Activated naive CD8-positive, alpha-beta T cell treated with anti-CD3 and anti-CD28 coated beads, Interleukin-2, amount 50 U/mL, for 24 hours (primary cell): ENCODE measurements around the gene MAP2K7.
"Not testable (repeated sequence)": the region's sequence is repeated elsewhere in the genome, so short reads cannot be mapped to it uniquely, and the experiment has no call there.

ENCODE experiments used
- ATAC-seq: fragments of 150-1000 bp; cut with Tn5 transposase; one replicate; pipeline ENCODE4 v1.10.0; 2021
- DNase-seq: peaks from one replicate; pipeline ENCODE4 v3.0.0; 2021
- H3K27ac Mint-ChIP-seq: one replicate; pipeline ENCODE4 v1.8.0; 2021; ENCODE audit warnings: mild to moderate bottlenecking, mixed read lengths
- H3K27me3 Mint-ChIP-seq: one replicate; pipeline ENCODE4 v1.8.0; 2021; ENCODE audit warnings: mixed read lengths
- H3K36me3 Mint-ChIP-seq: one replicate; pipeline ENCODE4 v1.8.0; 2021; ENCODE audit warnings: low read depth, mixed read lengths
- H3K4me1 Mint-ChIP-seq: one replicate; pipeline ENCODE4 v1.8.0; 2021; ENCODE audit warnings: mixed read lengths
- H3K4me3 Mint-ChIP-seq: one replicate; pipeline ENCODE4 v1.8.0; 2021; ENCODE audit warnings: mild to moderate bottlenecking, moderate library complexity, mixed read lengths
- H3K9me3 Mint-ChIP-seq: one replicate; pipeline ENCODE4 v1.8.0; 2021; ENCODE audit warnings: mixed read lengths

MAP2K7 gene

DNA sequence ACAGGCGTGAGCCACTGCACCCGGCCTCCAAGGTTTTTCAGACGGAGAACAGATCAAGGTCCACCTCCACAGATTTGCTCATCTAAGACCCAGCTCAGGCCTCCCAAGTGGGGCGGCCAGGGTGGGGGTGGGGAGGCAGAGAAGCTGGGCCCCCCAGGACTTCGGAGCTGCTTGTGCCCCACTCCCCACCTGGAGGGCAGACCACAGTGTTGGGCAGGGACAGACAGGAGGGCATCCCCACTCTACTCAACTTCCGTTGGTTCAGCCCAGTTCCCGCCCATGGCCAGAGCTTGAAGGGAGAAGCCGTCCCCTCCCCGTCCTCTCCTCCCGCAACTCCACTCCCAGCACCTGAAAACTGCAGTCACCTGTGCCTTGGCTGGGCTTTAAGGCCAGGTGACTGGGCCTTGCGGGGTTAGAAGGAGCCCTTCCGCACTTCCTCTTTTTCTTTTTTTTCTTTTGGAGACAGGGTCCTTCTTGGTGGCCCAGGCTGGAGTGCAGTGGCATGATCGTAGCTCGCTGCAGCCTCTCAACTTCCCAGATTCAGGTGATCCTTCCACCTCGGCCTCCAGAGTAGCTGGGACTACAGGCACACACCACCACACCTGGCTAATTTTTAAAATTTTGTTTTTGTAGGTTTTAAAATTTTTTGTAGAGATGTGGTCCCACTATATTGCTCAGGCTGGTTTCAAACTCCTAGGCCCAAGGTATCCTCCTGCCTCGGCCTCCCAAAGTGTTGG is 16.1 kb upstream of the MAP2K7 start:
- ATAC-seq: no peak
- peaks cover 17% of the 10 kb centered on the region for H3K27me3 Mint-ChIP-seq
- no peaks in the 10 kb centered on the region for H3K4me1 Mint-ChIP-seq
- H3K9me3 Mint-ChIP-seq: no peaks in the 10 kb centered on the region
- no peak overlapping the region for H3K4me3 Mint-ChIP-seq
- no peak overlapping the region for H3K27ac Mint-ChIP-seq
- H3K36me3 Mint-ChIP-seq: no peaks in the 10 kb centered on the region
- DNase-seq: no peak

DNA sequence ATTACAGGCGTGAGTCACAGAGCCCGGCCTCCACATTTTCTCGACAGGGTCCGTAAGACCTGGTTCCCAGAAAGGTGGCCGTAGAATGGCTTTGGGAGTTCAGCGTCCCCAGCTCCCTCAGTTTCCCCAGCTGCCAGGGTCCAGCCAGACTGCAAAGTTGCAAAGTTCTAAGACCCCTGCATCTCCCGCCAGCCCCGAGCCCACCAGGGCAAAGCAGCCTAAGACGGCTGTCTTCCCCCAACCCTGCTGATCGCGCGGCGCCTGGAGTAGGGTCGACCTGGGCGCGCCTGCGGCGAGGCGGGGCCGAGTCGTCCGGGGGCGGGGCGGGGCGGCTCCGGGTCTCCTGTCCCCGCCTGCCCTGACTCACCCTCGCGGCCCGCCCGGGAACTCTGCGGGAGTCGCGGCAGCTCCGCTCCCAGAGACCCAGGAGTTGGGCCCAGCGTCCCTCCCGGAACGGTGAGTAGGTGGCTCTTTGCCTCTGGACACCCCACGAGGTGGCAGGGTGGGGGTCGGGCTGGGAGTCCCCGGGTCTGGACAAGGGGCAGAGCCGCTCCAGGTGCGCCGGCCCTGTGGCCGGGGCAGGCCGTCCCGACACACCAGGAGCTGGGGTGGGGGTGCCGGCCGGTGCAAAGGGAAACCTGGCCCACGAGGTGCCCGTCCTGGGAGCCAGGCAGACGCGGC is 15.4 kb upstream of the MAP2K7 start, which contains the start of gene LRRC8E:
LRRC8E (plus strand) TSS at position 366 of the 681 bp plus-strand sequence. CDS start 7,094 bp downstream, outside the sequence.
- Mint-ChIP-seq H3K27me3 (peaks cover 18% of the 10 kb centered on the region), H3K36me3 (no peaks in the 10 kb centered on the region), H3K4me1 (peaks cover under 1% of the 10 kb centered on the region), H3K4me3 (no peak within 1 kb of the TSS), H3K27ac (no peak within 1 kb of the TSS), H3K9me3 (no peaks in the 10 kb centered on the region)
- DNase-seq (peak; percentile 64), ATAC-seq (peak; percentile 88)

GRCh38 chr19:7888826-7889217 is 14.9 kb upstream of the MAP2K7 start:
- ATAC-seq: no peak
- no peak for DNase-seq
- H3K4me1 Mint-ChIP-seq: peaks cover 6% of the 10 kb centered on the region
- H3K9me3 Mint-ChIP-seq: no peaks in the 10 kb centered on the region
- H3K27me3 Mint-ChIP-seq: peaks cover 19% of the 10 kb centered on the region
- H3K4me3 Mint-ChIP-seq: no peak overlapping the region
- H3K27ac Mint-ChIP-seq: no peak overlapping the region
- no peaks in the 10 kb centered on the region for H3K36me3 Mint-ChIP-seq

GRCh38 chr19:7893362-7894101 is 10.1 kb upstream of the MAP2K7 start:
- ATAC-seq: peak; percentile 69
- Mint-ChIP-seq H3K4me1 (peaks cover 12% of the 10 kb centered on the region), H3K27me3 (peaks cover 27% of the 10 kb centered on the region)
- not testable (repeated sequence) for H3K9me3 Mint-ChIP-seq, H3K4me3 Mint-ChIP-seq, H3K27ac Mint-ChIP-seq, DNase-seq, H3K36me3 Mint-ChIP-seq

DNA sequence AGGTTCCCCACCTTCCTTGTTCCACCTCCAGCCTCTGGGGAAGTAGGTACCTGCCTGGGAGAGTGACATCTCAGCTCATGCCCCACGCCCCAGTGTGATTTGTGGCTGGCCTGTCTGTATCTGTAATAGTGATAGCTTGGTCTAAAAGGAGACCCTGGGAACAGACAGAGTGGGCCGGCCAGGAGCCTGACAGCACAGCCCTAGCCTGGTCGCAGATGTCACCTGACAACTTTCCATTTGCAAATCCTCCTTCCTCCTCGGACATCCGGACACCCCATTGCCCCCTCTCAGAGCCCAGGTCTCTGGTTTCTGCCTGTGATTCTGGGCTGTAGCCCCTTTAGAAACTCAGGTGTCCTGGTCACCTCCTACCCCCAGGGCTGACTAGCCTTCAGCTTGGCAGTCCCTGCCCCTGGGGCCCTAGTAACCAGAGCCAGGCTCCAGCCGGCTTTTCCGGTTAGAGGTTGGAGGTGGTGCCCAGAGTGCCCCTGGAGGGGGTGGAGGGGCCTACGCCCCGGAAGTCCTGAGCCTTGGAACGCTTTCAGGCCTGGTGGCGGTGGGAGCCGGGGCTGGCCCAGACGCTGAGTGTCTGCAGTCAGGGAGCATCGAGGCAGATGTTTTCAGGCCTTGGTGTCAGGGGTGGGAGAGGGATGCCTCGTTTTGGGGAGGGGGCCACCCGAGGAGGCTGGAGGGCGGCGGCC is 8.9 kb upstream of the MAP2K7 start:
- no peak for ATAC-seq
- Mint-ChIP-seq H3K9me3 (no peaks in the 10 kb centered on the region), H3K27ac (no peak overlapping the region), H3K4me3 (no peak overlapping the region), H3K4me1 (peaks cover 12% of the 10 kb centered on the region), H3K27me3 (peaks cover 17% of the 10 kb centered on the region), H3K36me3 (no peaks in the 10 kb centered on the region)
- no peak for DNase-seq

DNA sequence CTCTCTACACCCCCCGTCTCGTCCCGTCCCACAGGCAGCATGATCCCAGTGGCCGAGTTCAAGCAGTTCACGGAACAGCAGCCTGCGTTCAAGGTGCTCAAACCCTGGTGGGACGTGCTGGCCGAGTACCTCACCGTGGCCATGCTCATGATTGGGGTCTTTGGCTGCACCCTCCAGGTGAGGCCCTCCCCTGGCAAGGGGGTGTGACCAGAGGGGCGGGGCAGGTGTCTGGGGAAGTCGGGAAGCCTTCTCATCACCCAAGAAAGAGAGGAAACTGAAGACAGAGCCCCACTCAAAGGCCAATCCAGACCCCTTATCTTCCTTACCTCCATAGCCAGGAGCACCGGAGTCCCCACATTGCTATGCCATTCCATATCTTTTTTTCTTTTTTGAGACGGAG is 8.1 kb upstream of the MAP2K7 start:
- Mint-ChIP-seq H3K9me3 (no peaks in the 10 kb centered on the region), H3K27ac (no peak overlapping the region), H3K27me3 (peaks cover 14% of the 10 kb centered on the region), H3K36me3 (no peaks in the 10 kb centered on the region), H3K4me3 (no peak overlapping the region), H3K4me1 (peaks cover 12% of the 10 kb centered on the region)
- ATAC-seq (no peak), DNase-seq (no peak)

- no peak for DNase-seq
- peaks cover 10% of the 10 kb centered on the region for H3K27me3 Mint-ChIP-seq
- no peak for ATAC-seq
- H3K27ac Mint-ChIP-seq: no peak overlapping the region
- H3K4me1 Mint-ChIP-seq: peaks cover 15% of the 10 kb centered on the region
- no peaks in the 10 kb centered on the region for H3K36me3 Mint-ChIP-seq
- no peak overlapping the region for H3K4me3 Mint-ChIP-seq
- no peaks in the 10 kb centered on the region for H3K9me3 Mint-ChIP-seq
Measured at GRCh38 chr19:7897292-7897691, 6.4 kb upstream of the MAP2K7 start.

DNA sequence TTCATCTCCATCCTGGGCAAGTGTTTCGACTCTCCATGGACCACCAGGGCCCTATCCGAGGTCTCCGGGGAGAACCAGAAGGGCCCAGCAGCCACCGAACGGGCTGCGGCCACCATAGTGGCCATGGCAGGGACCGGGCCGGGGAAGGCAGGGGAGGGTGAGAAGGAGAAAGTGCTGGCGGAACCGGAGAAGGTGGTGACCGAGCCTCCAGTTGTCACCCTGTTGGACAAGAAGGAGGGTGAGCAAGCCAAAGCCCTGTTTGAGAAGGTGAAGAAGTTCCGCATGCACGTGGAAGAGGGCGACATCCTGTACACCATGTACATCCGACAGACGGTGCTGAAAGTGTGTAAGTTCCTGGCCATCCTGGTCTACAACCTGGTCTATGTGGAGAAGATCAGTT is 4.7 kb upstream of the MAP2K7 start:
- no peak overlapping the region for H3K27ac Mint-ChIP-seq
- peaks cover 21% of the 10 kb centered on the region for H3K4me1 Mint-ChIP-seq
- DNase-seq: no peak
- peaks cover 5% of the 10 kb centered on the region for H3K36me3 Mint-ChIP-seq
- H3K4me3 Mint-ChIP-seq: no peak overlapping the region
- no peaks in the 10 kb centered on the region for H3K9me3 Mint-ChIP-seq
- no peak for ATAC-seq
- peaks cover 13% of the 10 kb centered on the region for H3K27me3 Mint-ChIP-seq

DNA sequence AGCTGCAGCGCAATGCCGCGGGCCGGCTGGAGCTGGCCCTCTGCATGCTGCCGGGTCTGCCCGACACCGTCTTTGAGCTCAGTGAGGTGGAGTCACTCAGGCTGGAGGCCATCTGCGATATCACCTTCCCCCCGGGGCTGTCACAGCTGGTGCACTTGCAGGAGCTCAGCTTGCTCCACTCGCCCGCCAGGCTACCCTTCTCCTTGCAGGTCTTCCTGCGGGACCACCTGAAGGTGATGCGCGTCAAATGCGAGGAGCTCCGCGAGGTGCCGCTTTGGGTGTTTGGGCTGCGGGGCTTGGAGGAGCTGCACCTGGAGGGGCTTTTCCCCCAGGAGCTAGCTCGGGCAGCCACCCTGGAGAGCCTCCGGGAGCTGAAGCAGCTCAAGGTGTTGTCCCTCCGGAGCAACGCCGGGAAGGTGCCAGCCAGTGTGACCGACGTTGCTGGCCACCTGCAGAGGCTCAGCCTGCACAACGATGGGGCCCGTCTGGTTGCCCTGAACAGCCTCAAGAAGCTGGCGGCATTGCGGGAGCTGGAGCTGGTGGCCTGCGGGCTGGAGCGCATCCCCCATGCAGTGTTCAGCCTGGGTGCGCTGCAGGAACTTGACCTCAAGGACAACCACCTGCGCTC is 3.8 kb upstream of the MAP2K7 start:
- ATAC-seq: no peak
- no peak for DNase-seq
- Mint-ChIP-seq H3K27ac (no peak overlapping the region), H3K4me3 (no peak overlapping the region), H3K36me3 (peaks cover 8% of the 10 kb centered on the region), H3K27me3 (peaks cover 5% of the 10 kb centered on the region), H3K4me1 (peaks cover 22% of the 10 kb centered on the region), H3K9me3 (no peaks in the 10 kb centered on the region)

DNA sequence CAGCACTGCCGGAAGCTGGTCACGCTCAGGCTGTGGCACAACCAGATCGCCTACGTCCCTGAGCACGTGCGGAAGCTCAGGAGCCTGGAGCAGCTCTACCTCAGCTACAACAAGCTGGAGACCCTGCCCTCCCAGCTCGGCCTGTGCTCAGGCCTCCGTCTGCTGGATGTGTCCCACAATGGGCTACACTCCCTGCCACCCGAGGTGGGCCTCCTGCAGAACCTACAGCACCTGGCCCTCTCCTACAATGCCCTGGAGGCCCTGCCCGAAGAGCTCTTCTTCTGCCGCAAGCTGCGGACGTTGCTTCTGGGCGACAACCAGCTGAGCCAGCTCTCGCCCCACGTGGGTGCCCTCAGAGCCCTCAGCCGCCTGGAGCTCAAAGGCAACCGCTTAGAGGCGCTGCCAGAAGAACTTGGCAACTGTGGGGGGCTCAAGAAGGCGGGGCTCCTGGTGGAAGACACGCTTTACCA is 3.2 kb upstream of the MAP2K7 start:
- Mint-ChIP-seq H3K27ac (no peak overlapping the region), H3K4me3 (no peak overlapping the region), H3K36me3 (peaks cover 12% of the 10 kb centered on the region), H3K27me3 (peaks cover 5% of the 10 kb centered on the region), H3K9me3 (no peaks in the 10 kb centered on the region), H3K4me1 (peaks cover 26% of the 10 kb centered on the region)
- DNase-seq (no peak), ATAC-seq (no peak)

- no peak overlapping the region for H3K27ac Mint-ChIP-seq
- no peak for DNase-seq
- peaks cover 14% of the 10 kb centered on the region for H3K36me3 Mint-ChIP-seq
- H3K4me1 Mint-ChIP-seq: peaks cover 29% of the 10 kb centered on the region
- H3K9me3 Mint-ChIP-seq: no peaks in the 10 kb centered on the region
- H3K4me3 Mint-ChIP-seq: no peak overlapping the region
- peaks cover 5% of the 10 kb centered on the region for H3K27me3 Mint-ChIP-seq
- no peak for ATAC-seq
Measured at GRCh38 chr19:7900931-7901330, 2.7 kb upstream of the MAP2K7 start.

GRCh38 chr19:7901337-7901736 is 2.3 kb upstream of the MAP2K7 start:
- ATAC-seq (no peak), DNase-seq (no peak)
- H3K27ac Mint-ChIP-seq: no peak overlapping the region
- no peak overlapping the region for H3K4me3 Mint-ChIP-seq
- H3K9me3 Mint-ChIP-seq: no peaks in the 10 kb centered on the region
- H3K36me3 Mint-ChIP-seq: peaks cover 14% of the 10 kb centered on the region
- peaks cover 32% of the 10 kb centered on the region for H3K4me1 Mint-ChIP-seq
- H3K27me3 Mint-ChIP-seq: peaks cover 5% of the 10 kb centered on the region

GRCh38 chr19:7902796-7903243 is 857 bp upstream of the MAP2K7 start:
- Mint-ChIP-seq H3K27me3 (peaks cover 5% of the 10 kb centered on the region), H3K36me3 (peaks cover 14% of the 10 kb centered on the region), H3K4me1 (peaks cover 35% of the 10 kb centered on the region), H3K9me3 (no peaks in the 10 kb centered on the region), H3K4me3 (peak overlapping the region; percentile 86), H3K27ac (peak overlapping the region; percentile 98)
- no peak for DNase-seq
- no peak for ATAC-seq
